Stimulated activated CD8-positive, alpha-beta memory T cell treated with anti-CD3 and anti-CD28 coated beads, Interleukin-4, amount 100 ng/mL, for 1 hour (primary cell): ENCODE data around the gene RGS16.

Source experiments
- DNase-seq, 2 donors: peaks; one replicate each; pipeline ENCODE4 v3.0.0-alpha.2; 2020; ENCODE audit warnings: low read depth in 2 of 2, low spot score in 1 of 2

The RGS16 gene

GRCh38 chr1:182584746-182585145 lies 19.4 kb downstream of the RGS16 start:
- DNase-seq: no peak

- no peak for DNase-seq
Measured at GRCh38 chr1:182580736-182581135, 23.5 kb downstream of the RGS16 start.

DNA sequence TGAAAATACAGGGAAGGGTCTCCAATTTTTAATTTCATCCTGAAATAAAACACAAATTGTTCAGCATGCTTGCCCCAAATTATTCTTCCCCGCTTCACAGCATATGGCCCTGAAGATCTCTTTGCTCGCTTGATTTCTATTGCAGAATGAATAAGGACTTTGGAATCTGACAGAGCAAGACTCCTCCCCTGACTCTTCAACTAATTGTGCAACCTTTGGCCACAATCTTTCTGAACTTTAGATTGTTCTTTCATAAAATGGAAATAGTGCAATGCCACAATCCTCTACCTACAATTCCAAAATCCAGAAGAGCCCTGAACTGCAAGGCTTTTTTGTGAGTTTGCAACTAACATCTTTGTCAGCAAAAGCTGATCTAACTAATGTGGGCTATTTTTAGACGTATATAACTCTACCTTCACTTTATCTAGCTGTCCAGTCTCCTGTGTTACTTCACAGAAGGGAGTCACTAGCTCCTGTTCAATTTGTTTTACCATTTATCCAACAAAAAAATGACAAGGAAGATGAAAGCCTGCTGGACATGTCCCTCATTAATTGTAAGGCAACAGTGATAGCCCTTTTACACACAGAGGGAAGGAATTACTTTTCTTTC lies 28.5 kb downstream of the RGS16 start:
- no peak for DNase-seq

DNA sequence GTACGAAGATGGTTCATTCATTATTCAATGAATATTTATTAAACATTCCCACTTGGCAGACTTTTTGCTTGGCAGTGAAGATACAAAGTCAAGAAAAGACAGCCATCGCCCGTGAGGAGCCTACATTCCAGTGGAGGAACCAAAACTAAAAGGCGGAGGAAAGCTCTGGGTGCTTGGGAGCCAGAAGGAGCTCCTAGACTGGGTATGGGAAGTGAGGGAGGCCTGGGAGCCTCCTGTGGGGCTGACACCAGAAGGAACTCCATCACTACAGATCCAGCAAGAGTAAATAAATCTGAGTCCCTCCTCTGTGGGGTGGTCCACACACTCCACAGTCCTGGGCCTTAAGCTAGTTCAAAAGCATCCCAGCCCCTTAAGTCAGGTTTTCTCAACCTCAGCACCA lies 30.0 kb downstream of the RGS16 start:
- no peak for DNase-seq

- DNase-seq: no peak
Measured at GRCh38 chr1:182570611-182570970, 33.6 kb downstream of the RGS16 start.

DNA sequence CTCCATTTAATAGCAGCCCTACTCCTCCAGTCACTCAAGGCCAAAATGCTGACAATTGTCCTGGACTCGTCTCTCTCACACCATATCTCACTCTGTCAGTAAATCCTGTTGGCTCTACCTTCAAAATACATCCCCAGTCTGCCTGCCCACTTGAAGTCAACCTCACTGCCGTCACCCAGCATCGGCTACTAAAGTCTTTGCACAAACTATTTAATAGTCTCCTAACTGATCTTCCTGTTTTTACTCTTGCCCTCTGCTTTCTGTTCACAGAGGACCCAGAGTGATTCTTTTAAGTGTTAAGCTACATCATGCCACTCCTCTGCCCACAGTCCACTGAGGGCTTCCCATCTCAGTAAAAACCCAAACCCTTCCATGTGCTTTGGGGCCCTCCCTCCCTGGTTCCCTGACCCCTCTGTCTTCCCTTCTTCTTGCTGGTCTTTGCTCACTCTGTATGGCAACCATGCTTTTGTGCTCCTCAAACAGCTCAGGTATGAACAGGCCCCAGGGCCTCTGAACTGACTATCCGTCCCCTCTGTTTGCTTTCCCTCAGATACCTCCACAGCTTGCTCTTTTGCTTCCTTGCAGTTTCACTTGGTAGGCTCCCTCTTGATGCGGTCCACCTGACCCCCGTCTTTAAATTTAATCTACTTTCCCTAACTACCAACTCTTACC lies 34.1 kb downstream of the RGS16 start:
- no peak for DNase-seq

GRCh38 chr1:182568647-182569284 lies 35.4 kb downstream of the RGS16 start:
- DNase-seq: no peak

DNA sequence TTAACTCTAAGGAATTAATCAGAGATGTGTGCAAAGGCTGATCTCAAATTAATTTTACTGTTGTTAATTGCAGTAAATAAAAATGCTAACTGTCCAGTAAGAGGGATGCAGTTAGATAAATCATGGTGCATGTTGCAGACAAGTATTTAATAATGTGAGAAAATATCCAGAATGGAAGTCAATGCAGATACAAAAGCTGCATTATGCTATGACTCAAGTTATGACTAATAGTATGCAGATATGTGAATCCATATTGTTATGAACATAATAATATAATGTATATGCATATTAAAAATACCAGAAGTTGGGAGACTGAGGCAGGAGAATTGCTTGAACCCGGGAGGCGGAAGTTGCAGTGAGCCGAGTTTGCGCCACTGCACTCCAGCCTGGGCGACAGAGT lies 36.6 kb downstream of the RGS16 start:
- DNase-seq: no peak

DNA sequence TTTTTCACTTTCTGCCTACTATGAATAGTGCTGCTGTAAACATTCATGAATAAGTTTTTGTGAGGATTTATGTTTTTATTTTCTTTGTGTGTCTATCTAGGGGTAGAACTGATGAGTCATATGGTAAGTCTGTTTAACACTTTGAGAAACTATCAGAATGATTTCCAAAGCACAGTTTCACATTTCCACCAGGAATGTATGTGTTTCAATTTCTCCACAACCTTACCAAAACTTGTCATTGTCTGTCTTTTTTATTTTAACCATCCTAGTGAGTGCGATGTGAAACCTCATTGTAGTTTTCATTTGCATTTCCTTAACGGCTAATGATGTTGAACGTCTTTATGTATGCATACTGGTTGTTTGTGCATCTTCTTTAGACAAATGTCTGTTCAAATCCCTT lies 38.7 kb downstream of the RGS16 start:
- no peak for DNase-seq

DNA sequence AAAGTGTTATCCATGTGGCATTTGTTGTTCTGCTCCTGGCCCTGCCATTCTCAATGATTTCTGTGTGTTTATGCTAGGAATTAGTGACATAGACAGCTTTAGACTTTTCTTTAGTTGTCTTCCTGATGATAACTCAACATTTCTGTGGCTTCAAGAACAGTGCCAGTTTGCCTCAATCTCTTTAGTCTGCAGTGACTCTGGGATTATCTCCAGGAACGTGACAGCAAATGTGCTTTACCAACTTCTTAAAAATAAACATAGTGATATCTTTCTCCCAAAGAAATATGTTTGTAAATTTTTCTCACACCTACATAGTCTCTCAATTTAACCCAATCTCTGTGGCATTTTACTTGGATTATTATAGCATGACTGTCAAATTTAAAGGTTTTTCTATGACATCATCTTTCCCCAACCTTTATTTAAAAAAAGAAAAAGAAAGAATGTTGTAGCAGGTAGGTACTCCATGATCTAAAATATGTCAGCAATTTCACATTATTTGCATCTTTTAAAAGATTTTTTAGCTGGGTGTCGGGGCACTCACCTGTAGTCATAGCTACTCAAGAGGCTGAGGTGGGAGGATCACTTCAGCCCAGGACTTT lies 39.7 kb downstream of the RGS16 start:
- no peak for DNase-seq

DNA sequence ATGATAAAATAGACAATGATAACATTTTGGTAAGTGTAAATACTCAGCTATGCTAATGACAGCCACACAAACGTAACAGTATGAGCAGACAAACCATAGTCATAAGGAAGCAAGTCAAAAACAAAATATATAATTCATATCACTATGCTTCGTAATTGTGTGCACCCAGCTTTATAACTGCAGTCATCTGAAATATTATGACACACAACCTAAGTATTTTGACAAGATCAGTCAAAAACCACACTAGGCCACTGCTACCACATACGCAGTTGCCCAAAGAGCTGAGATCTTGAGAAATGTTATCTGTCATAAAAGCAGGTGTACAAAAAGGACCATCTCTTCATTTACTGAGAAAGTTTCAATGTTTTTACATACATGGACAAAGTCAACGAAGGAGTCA lies 41.1 kb downstream of the RGS16 start:
- DNase-seq: no peak

GRCh38 chr1:182561456-182561855 lies 42.7 kb downstream of the RGS16 start:
- no peak for DNase-seq

- no peak for DNase-seq
Measured at GRCh38 chr1:182560392-182560984, 43.7 kb downstream of the RGS16 start.

DNA sequence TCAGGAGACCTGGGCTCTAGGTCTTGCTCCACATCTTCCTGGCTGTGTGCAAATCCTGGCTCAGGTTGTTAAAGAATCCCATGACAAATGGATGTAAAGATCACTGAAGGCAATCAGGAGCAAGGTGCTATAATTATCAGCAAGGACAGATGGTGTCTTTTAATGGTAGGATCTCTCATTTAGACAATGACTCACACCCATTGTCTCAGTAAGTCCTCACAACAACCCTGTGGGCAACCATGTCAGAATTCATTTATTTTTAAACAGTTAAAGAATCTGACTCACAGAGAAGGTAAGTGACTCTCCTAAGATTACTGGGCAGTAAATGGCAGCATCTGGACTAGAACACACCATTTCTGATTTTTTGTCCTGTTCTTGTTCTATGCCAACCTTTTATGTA lies 47.9 kb downstream of the RGS16 start:
- DNase-seq: no peak

- no peak for DNase-seq
Measured at GRCh38 chr1:182555493-182555892, 48.7 kb downstream of the RGS16 start.

DNA sequence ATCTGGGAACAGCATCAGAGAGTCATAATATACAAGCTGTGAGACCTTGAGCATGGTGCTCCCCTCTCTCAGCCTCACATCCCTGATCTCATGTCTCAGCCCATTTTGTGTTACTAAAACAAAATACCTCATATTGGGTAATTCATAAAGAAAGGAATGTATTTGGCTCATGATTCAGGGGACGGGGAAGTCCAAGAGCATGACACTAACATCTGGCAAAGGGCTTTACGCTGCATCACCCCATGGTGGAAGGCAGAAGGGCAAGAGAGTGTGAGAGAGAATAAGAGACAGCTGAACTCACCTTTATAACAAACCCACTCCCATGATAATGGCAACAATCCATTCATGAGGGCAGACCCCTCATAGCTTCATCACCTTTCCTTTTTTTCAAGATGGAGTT lies 51.7 kb downstream of the RGS16 start:
- no peak for DNase-seq

DNA sequence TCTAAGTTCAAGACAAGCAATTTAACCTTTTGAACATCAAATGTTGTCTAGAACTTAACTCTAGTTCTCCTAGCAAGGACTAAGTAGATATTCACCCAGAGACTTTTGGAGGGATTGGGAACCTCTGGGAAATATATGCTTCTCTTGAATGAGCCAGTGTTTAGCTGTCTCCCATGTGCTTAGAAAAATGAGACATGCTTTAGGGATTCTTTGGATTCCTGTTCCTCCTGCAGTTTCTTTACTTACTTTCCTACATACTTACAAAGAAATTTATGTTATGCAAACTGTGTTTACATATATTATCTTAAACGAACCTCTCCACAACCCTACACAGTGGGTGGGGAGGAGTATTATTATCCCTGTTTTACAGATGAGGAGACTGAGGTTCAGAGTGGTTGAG lies 54.4 kb downstream of the RGS16 start:
- no peak for DNase-seq

DNA sequence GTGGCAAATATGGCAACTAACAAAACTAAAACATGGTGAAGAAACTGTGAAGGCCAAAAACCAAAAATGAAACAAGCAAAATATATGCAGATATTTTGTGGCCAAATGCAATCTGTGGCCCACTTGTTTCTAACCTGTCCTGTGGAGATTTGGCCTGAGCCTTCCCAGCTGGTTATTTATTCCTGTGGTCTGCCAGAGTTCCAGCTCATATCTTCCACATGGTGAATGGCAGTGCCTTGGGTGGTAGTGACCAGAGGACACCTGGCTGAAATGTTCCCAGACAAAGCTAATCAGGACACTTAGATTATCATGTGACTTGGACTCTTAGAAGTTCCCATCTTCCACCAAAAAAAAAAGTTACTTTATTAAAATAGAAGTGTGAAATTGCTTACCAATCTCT lies 54.8 kb downstream of the RGS16 start:
- DNase-seq: no peak
